Glutamatergic neuron (in vitro differentiated cells): ENCODE data around the gene POLR1E. TPM values are rescaled to one million over a fixed set of nuclear protein-coding genes. Genes with fewer than 3 reads are reported as not detected.

Experiments
- DNase-seq: peaks from one replicate; pipeline ENCODE4 v3.0.0; 2022
- H3K27ac Mint-ChIP-seq: one replicate; pipeline ENCODE4 v1.8.0; 2020; ENCODE audit warnings: mild to moderate bottlenecking, mixed read lengths, inconsistent platforms; ENCODE audit not compliant: unreplicated experiment
- H3K27me3 Mint-ChIP-seq: one replicate; pipeline ENCODE4 v1.8.0; 2020; ENCODE audit warnings: mild to moderate bottlenecking, moderate library complexity, mixed read lengths, inconsistent platforms; ENCODE audit not compliant: unreplicated experiment
- H3K36me3 Mint-ChIP-seq: one replicate; pipeline ENCODE4 v1.8.0; 2020; ENCODE audit warnings: mild to moderate bottlenecking, mixed read lengths, inconsistent platforms; ENCODE audit not compliant: unreplicated experiment
- H3K4me1 Mint-ChIP-seq: one replicate; pipeline ENCODE4 v1.8.0; 2020; ENCODE audit warnings: mild to moderate bottlenecking, low read depth, mixed read lengths, inconsistent platforms; ENCODE audit not compliant: unreplicated experiment
- H3K4me3 Mint-ChIP-seq: one replicate; pipeline ENCODE4 v1.8.0; 2020; ENCODE audit warnings: mild to moderate bottlenecking, mixed read lengths, inconsistent platforms; ENCODE audit not compliant: unreplicated experiment
- H3K9me3 Mint-ChIP-seq: one replicate; pipeline ENCODE4 v1.8.0; 2020; ENCODE audit warnings: mild to moderate bottlenecking, moderate library complexity, mixed read lengths, inconsistent platforms; ENCODE audit not compliant: unreplicated experiment
- CTCF ChIP-seq: fragments of 200-600 bp; sonication (generic); IDR thresholded peaks from one replicate; pipeline ENCODE4 v1.5.0; 2021; ENCODE audit not compliant: partially characterized antibody, unreplicated experiment
- long read RNA-seq: library from polyadenylated mRNA; unstranded; transcript quantifications from one replicate; pipeline ENCODE4 v2.0.0, GENCODE V29; 2020; ENCODE audit not compliant: unreplicated experiment
- total RNA-seq: library from RNA; stranded (reverse); fragmentation: NEBNext Ultra II Directional; extraction: Animal tissue kit (Norgen Biotek cat#: 25700); gene quantifications from one replicate; pipeline ENCODE4 v1.2.1, GENCODE V29; 2021; ENCODE audit not compliant: unreplicated experiment

Gene POLR1E
- 58.2 TPM for total RNA-seq
- long read RNA-seq, transcript POLR1E-202 (12 exons, 1,868 nt): major isoform, 22 of 28 reads
- long read RNA-seq, partial matches to known transcripts: 0 of 28 reads
- long read RNA-seq, other reads (novel, unspliced or antisense): 5 of 28 reads

DNA sequence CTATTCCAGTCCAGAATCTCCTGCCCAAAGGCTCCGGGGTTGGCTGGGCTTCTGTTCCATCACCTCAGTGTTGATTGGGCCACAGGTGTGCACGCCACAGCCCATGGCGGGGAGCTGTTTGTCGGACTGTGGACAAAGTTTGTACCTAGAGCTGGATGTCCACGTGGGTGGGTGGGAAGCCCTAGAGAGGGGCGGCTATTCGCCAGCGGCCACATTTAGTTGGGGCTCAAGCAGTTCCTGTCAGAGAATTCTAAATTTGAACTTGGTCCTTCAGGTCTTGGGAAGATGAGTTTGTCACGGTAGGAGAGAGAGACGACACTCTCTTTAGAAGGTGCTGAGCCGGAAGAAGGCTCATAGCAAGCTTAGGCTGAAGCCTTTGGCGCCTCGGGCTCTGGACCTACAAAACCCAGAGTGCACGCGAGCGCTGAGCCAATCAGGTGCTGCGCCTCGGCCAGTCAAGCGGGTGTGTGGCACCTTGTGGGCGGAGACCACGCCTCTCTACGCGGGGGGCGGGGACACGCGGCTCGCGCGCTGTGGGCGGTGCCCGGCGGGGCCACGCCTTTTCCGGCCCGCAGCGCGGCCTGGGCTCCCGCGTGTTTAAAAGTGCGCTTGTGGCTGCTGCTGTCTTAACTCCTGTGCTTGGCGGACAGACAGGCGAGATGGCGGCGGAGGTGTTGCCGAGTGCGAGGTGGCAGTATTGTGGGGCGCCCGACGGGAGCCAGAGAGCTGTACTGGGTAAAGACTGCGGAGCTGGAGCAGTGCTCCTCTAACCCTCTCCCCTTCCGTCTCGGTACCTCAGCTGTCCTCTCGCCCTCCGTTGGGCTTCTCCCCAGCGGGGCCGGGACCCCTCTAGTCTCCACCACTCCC, at the start of gene POLR1E:
TSS of gene POLR1E (plus strand) at position 560 of the 867 bp plus-strand sequence. CDS start at position 660, 100 bp downstream.
- peak within 1 kb of the TSS; percentile 91 for H3K27ac Mint-ChIP-seq
- H3K36me3 Mint-ChIP-seq: no peaks in the 10 kb centered on the region
- DNase-seq: peak; percentile 94
- H3K9me3 Mint-ChIP-seq: peaks cover 5% of the 10 kb centered on the region
- TF ChIP-seq CTCF: no peak
- H3K4me1 Mint-ChIP-seq: peaks cover 11% of the 10 kb centered on the region
- no peaks in the 10 kb centered on the region for H3K27me3 Mint-ChIP-seq
- peak within 1 kb of the TSS; percentile 100 for H3K4me3 Mint-ChIP-seq

- no peak overlapping the region for H3K4me3 Mint-ChIP-seq
- H3K4me1 Mint-ChIP-seq: peaks cover 2% of the 10 kb centered on the region
- no peak overlapping the region for H3K27ac Mint-ChIP-seq
- peaks cover 2% of the 10 kb centered on the region for H3K27me3 Mint-ChIP-seq
- H3K36me3 Mint-ChIP-seq: no peaks in the 10 kb centered on the region
- no peak for TF ChIP-seq CTCF
- peaks cover 2% of the 10 kb centered on the region for H3K9me3 Mint-ChIP-seq
- no peak for DNase-seq
Measured at GRCh38 chr9:37436540-37436939, 49.2 kb upstream of the POLR1E start.

GRCh38 chr9:37437010-37437409, 48.7 kb upstream of the POLR1E start:
- H3K4me3 Mint-ChIP-seq: no peak overlapping the region
- DNase-seq: no peak
- H3K36me3 Mint-ChIP-seq: no peaks in the 10 kb centered on the region
- peaks cover 1% of the 10 kb centered on the region for H3K9me3 Mint-ChIP-seq
- H3K4me1 Mint-ChIP-seq: peaks cover 2% of the 10 kb centered on the region
- peaks cover 2% of the 10 kb centered on the region for H3K27me3 Mint-ChIP-seq
- TF ChIP-seq CTCF: no peak
- peak overlapping the region; percentile 11 for H3K27ac Mint-ChIP-seq

DNA sequence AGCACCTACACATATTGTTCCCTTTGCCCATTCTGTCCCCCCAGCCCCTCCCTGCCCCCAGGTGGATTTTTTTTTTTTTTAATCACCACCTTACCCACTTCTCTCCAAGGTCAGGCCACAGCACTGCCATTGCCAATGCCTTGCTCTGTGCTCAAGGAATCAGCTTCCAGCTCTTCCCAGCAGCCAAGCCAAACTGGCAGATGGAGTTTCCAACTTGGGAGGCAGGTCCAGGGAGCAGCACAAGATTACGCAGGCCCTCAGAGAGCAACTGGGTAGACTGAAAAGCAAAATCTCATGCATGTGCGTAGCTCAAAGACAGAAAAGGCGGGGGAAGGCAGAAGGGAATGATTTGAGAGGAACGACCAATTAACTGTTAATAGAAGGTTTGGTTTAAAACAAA, 48.1 kb upstream of the POLR1E start:
- Mint-ChIP-seq H3K4me1 (peaks cover 2% of the 10 kb centered on the region), H3K9me3 (peaks cover 1% of the 10 kb centered on the region), H3K36me3 (no peaks in the 10 kb centered on the region), H3K27me3 (peaks cover 2% of the 10 kb centered on the region), H3K4me3 (no peak overlapping the region), H3K27ac (peak overlapping the region; percentile 16)
- TF ChIP-seq CTCF: no peak
- no peak for DNase-seq

DNA sequence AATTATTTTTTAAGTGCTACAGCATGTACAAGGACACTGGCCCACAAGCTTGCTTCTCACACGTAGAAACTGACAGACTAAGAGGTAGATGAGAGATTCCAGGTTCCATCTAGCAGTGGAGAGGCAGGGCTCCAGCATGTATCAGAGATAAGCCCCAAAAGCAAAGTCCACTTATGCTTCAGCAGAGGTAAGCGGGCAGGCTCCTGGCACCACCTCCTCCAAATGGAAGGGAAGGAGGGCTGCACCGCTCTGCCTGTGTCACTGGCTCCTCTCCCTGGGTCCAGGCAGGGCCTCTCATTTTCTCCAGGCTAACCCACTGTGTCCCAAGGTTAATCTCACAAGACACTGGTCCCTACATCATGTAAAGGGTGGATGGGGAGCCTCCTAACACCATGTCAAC, 47.4 kb upstream of the POLR1E start:
- H3K4me1 Mint-ChIP-seq: no peaks in the 10 kb centered on the region
- H3K27ac Mint-ChIP-seq: no peak overlapping the region
- peaks cover 2% of the 10 kb centered on the region for H3K27me3 Mint-ChIP-seq
- H3K9me3 Mint-ChIP-seq: peaks cover 1% of the 10 kb centered on the region
- no peak overlapping the region for H3K4me3 Mint-ChIP-seq
- DNase-seq: no peak
- TF ChIP-seq CTCF: no peak
- no peaks in the 10 kb centered on the region for H3K36me3 Mint-ChIP-seq
